Aorta (tissue), 5 donors: ENCODE measurements around the gene TSNAXIP1. TPM values are rescaled to one million over a fixed set of nuclear protein-coding genes. Genes with fewer than 3 reads are reported as not detected.
A peak's percentile ranks its signal among the peaks of the same experiment; 100 is the strongest.

ENCODE experiments used
- ATAC-seq: fragments of 200-7000 bp; cut with Tn5 transposase; one replicate; pipeline ENCODE4 v1.9.1; 2022; ENCODE audit warnings: moderate library complexity; ENCODE audit not compliant: low FRiP score
- DNase-seq, 2 donors: peaks; one replicate each; pipeline ENCODE4 v3.0.0-alpha.2; 2020
- H3K27ac ChIP-seq, 2 donors: one replicate each; pipeline ENCODE4 v1.5.1; 2013; ENCODE audit warnings: low read length in 2 of 2, mild to moderate bottlenecking in 2 of 2, moderate library complexity in 2 of 2, control low read depth in 1 of 2, inconsistent platforms in 1 of 2, low read depth in 1 of 2
- H3K27me3 ChIP-seq, 2 donors: one replicate each; pipeline ENCODE4 v1.6.1; 2013; ENCODE audit warnings: control low read depth in 1 of 2, low read length in 1 of 2, mild to moderate bottlenecking in 1 of 2, moderate library complexity in 1 of 2; ENCODE audit not compliant: insufficient read depth in 2 of 2, control insufficient read depth in 1 of 2
- H3K36me3 ChIP-seq, 2 donors: one replicate each; pipeline ENCODE4 v1.6.1; 2013; ENCODE audit warnings: control low read depth in 1 of 2, low read length in 1 of 2, mild to moderate bottlenecking in 1 of 2; ENCODE audit not compliant: insufficient read depth in 2 of 2, control insufficient read depth in 1 of 2
- H3K4me1 ChIP-seq, 2 donors: one replicate each; pipeline ENCODE4 v1.6.1; 2013; ENCODE audit warnings: low read length in 2 of 2, control low read depth in 1 of 2, mild to moderate bottlenecking in 1 of 2, moderate library complexity in 1 of 2; ENCODE audit not compliant: insufficient read depth in 2 of 2, control insufficient read depth in 1 of 2
- H3K4me3 ChIP-seq, 2 donors: one replicate each; pipeline ENCODE4 v1.5.1; 2013; ENCODE audit warnings: low read length in 2 of 2, control low read depth in 1 of 2, mild to moderate bottlenecking in 1 of 2
- H3K9me3 ChIP-seq: one replicate; pipeline ENCODE4 v1.6.1; 2013; ENCODE audit warnings: mild to moderate bottlenecking, low read length; ENCODE audit not compliant: control insufficient read depth
- WGBS, 2 donors: extraction: QIAGEN DNeasy Blood & Tissue Kit; methylation state at CpG; one replicate each; pipeline ENCODE4 v1.1.7; 2013; 5-methylcytosine and 5-hydroxymethylcytosine counted together
- intact Hi-C, 2 donors: fragments of 100-400 bp; cut with DNase I; formaldehyde crosslinking; loops; one replicate each; pipeline versions ENCODE4 v1.14.2 to v1.15.0; 2022
- polyA plus RNA-seq, 2 donors: library from polyadenylated mRNA; stranded (reverse); fragments of 200-250 nt; gene quantifications; one replicate each; pipeline ENCODE4 v1.2.3, GENCODE V29; 2013
- total RNA-seq, 2 donors: library from RNA; stranded (reverse); fragmentation: NEBNext Ultra II Directional; extraction: Animal tissue kit (Norgen Biotek cat#: 25700); gene quantifications; one replicate each; pipeline ENCODE4 v1.2.1, GENCODE V29; 2021
- donor health status: healthy with polysubstance abuse.
- donor health status: Bipolar disorder and iron deficiency.
- donor health status: DM: no; HTN: no; CAD: no.
- donor health status: DM: no; HTN: no; CAD: no.
- donor health status: DM: yes; HTN: yes; CAD: no.

Gene TSNAXIP1
- total and polyA plus RNA-seq, 4 donors, result 0.84 to 7.3 (median 1.1) TPM; not detected in 1

DNA sequence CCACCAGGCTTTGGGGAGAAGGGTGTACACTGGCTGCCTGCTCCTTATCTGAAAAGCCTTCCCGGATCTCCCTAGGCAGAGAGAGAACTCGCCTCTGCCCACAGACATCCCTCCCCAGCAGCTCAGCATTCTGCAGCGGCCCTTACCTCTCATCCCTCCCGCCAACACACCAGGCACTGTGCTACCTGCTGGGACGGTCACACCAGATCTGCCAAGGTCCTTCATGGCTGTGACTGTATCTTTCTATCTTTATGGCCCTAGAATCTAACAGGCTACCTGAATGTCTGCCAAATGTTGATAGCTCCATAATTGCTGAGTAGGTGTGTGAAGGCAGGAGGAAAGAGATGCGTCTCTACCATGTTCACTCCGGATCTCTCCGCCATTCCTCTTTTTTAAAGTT lies 7.9 kb downstream of the TSNAXIP1 start:
- Histone ChIP-seq H3K27me3 (no peaks in the 10 kb centered on the region), H3K36me3 (no peaks in the 10 kb centered on the region), H3K27ac (no peak overlapping the region), H3K9me3 (no peaks in the 10 kb centered on the region), H3K4me1 (no peaks in the 10 kb centered on the region), H3K4me3 (no peak overlapping the region)
- DNase-seq (no peak), ATAC-seq (no peak)
- intact Hi-C loops, result loop anchor here in 1 of 2 donors (2.0 kb wide), 1 partner anchor 114 kb away; no protein-coding TSS in a partner anchor
- WGBS, 2 donors, result 84 to 88% methylated on average over 8 of the region's 8 CpGs

- H3K27me3 ChIP-seq, result no peaks in the 10 kb centered on the region
- 89 to 91% methylated on average over 11 of the region's 11 CpGs for WGBS, 2 donors
- no peak overlapping the region for H3K27ac ChIP-seq
- no peak for DNase-seq
- no peaks in the 10 kb centered on the region for H3K9me3 ChIP-seq
- no peaks in the 10 kb centered on the region for H3K36me3 ChIP-seq
- intact Hi-C loops, result no loop called here
- no peak for ATAC-seq
- H3K4me1 ChIP-seq, result no peaks in the 10 kb centered on the region
- no peak overlapping the region for H3K4me3 ChIP-seq
Observed at GRCh38 chr16:67820608-67821259, 14.0 kb downstream of the TSNAXIP1 start.

DNA sequence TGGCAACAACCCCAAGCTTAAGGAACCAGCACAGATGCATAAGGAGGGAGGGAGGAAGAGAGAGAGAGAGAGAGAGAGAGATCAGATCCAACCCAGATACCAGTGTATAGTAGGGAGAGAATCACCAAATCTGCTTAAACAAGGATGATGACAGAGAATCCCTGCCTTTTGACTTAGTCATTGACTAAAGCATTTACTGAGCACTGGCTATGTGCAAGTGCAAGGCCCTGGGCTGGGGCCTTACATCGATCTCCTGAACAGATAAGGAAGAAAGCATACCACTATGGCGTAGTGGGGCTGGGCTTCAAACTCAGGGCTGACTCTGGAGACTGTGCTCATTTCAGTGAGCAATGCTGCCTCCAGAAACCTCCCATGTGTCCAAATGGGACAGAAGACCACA lies 15.8 kb downstream of the TSNAXIP1 start:
- no peaks in the 10 kb centered on the region for H3K9me3 ChIP-seq

GRCh38 chr16:67825119-67825518 lies 18.4 kb downstream of the TSNAXIP1 start:
- Histone ChIP-seq H3K9me3 (no peaks in the 10 kb centered on the region), H3K4me3 (no peak overlapping the region), H3K4me1 (no peaks in the 10 kb centered on the region), H3K27me3 (no peaks in the 10 kb centered on the region), H3K27ac (no peak overlapping the region), H3K36me3 (peaks cover 0 to 3% of the 10 kb centered on the region in 2 donors)
- ATAC-seq (no peak), DNase-seq (no peak)
- intact Hi-C loops, result no loop called here
- 82 to 87% methylated on average over 8 of the region's 8 CpGs for WGBS, 2 donors

More for the DNA sequence above, 15.8 kb downstream of the TSNAXIP1 start:
- Histone ChIP-seq H3K4me1 (no peaks in the 10 kb centered on the region), H3K27me3 (no peaks in the 10 kb centered on the region), H3K27ac (no peak overlapping the region), H3K4me3 (no peak overlapping the region), H3K36me3 (no peaks in the 10 kb centered on the region)
- intact Hi-C loops, result no loop called here
- WGBS, 2 donors, result 91 to 93% methylated on average over 2 of the region's 2 CpGs
- ATAC-seq (no peak), DNase-seq (no peak)

- 87 to 92% methylated on average over 14 of the region's 14 CpGs for WGBS, 2 donors
- Histone ChIP-seq H3K4me1 (no peaks in the 10 kb centered on the region), H3K27ac (no peak overlapping the region), H3K4me3 (no peak overlapping the region), H3K9me3 (no peaks in the 10 kb centered on the region), H3K36me3 (peaks cover 0 to 3% of the 10 kb centered on the region in 2 donors), H3K27me3 (no peaks in the 10 kb centered on the region)
- DNase-seq (no peak), ATAC-seq (no peak)
- intact Hi-C loops, result no loop called here
Observed at GRCh38 chr16:67825906-67826305, 19.2 kb downstream of the TSNAXIP1 start.

- H3K4me1 ChIP-seq, result no peaks in the 10 kb centered on the region
- H3K36me3 ChIP-seq, result peaks cover 0 to 3% of the 10 kb centered on the region in 2 donors
- H3K27ac ChIP-seq, result no peak overlapping the region
- intact Hi-C loops, result no loop called here
- no peaks in the 10 kb centered on the region for H3K9me3 ChIP-seq
- H3K4me3 ChIP-seq, result no peak overlapping the region
- DNase-seq, result no peak
- no peaks in the 10 kb centered on the region for H3K27me3 ChIP-seq
- WGBS, 2 donors, result 89 to 90% methylated on average over 4 of the region's 4 CpGs
- ATAC-seq, result no peak
Observed at GRCh38 chr16:67828651-67829050, 22.0 kb downstream of the TSNAXIP1 start.

DNA sequence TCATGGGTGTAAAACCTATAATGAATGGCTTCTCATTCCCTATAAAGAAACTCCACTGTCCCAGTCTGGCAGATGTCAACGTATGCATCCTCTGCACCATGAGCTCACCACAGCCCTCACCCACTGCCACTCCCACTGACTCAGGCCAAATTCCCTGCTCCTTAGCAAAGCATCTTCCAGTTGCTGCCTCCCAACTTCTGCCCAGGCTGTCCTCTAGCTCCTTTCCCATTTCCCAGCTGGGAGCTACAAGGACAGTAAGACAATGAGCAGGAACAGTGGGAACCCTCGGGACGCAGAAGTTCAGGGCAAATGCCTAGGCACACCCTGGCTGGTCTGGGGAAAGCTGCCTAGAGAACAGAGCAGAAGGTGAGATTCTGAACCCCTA lies 26.3 kb downstream of the TSNAXIP1 start:
- intact Hi-C loops, result no loop called here
- Histone ChIP-seq H3K9me3 (no peaks in the 10 kb centered on the region), H3K27ac (no peak overlapping the region), H3K4me1 (no peaks in the 10 kb centered on the region), H3K36me3 (peaks cover 0 to 3% of the 10 kb centered on the region in 2 donors), H3K27me3 (no peaks in the 10 kb centered on the region), H3K4me3 (peak overlapping the region; percentile 64 to 69)
- ATAC-seq (peak; percentile 23), DNase-seq (no peak)
- 0% methylated on average over 3 of the region's 3 CpGs for WGBS, 2 donors

DNA sequence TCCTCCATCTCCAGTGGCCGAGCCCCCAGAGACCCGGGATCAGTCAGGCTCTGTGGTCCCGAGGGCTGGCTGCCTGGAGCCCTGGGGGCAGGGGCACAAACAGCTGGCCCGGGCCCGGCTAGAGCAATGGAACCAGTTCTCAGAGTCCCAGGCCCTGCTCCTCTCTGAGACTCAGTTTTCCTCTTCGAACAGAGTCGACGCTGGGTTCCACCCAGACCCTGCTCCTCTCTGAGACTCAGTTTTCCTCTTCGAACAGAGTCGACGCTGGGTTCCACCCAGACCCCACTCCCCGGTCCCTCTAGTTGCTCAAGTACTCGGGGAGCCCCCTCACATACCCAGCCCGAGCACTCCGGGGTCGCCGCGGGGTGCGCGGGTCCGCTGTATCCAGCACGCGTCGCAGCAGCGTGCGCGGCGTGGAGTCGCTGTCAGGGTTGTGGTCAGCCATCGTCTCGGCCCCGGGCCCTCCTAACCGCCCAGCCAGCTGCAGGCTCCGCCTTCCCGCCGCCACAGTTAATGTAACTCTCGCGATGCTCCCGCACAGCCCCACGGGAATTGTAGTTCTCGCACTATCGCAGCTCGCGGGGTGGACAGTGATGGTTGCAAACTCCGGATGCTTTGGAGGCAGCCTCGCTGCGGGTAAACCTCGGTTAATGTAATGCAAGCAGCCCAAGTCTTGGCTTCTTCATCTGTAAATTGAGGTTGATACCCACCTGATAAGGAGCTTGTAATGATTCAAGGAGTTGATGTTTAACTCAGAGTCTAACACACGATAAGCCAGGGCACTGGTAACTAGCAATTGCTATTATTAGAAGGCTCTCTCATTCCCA lies 26.9 kb downstream of the TSNAXIP1 start:
- H3K27ac ChIP-seq, result no peak overlapping the region
- H3K36me3 ChIP-seq, result peaks cover 0 to 1% of the 10 kb centered on the region in 2 donors
- no peaks in the 10 kb centered on the region for H3K27me3 ChIP-seq
- intact Hi-C loops, result no loop called here
- H3K4me3 ChIP-seq, result peak overlapping the region; percentile 64 to 69
- no peaks in the 10 kb centered on the region for H3K4me1 ChIP-seq
- 0% methylated on average over 49 of the region's 49 CpGs for WGBS, 2 donors
- ATAC-seq, result peak; percentile 98
- H3K9me3 ChIP-seq, result no peaks in the 10 kb centered on the region
- DNase-seq, result peak; percentile 96 to 99

GRCh38 chr16:67834242-67834614 lies 27.5 kb downstream of the TSNAXIP1 start:
- no peak for DNase-seq
- intact Hi-C loops, result no loop called here
- Histone ChIP-seq H3K9me3 (no peaks in the 10 kb centered on the region), H3K27ac (no peak overlapping the region), H3K4me3 (peak overlapping the region in 1 of 2 donors; percentile 69), H3K27me3 (no peaks in the 10 kb centered on the region), H3K36me3 (peaks cover 0 to under 1% of the 10 kb centered on the region in 2 donors), H3K4me1 (no peaks in the 10 kb centered on the region)
- ATAC-seq, result no peak
- WGBS, 2 donors, result 72 to 81% methylated on average over 10 of the region's 10 CpGs
